Right atrium auricular region (tissue), 2 donors: ENCODE results near the gene RSPO1. TPM values are rescaled to one million over a fixed set of nuclear protein-coding genes. Genes with fewer than 3 reads are reported as not detected.

Source experiments
- DNase-seq: peaks from one replicate; pipeline ENCODE4 v3.0.0-alpha.2; 2019; ENCODE audit warnings: low spot score
- H3K27ac ChIP-seq, 2 donors: fragments of 200-600 bp; sonication (generic); 1 replicate in 1 of 2; 2 replicates in 1 of 2; pipeline ENCODE4 v1.5.1; 2016 to 2019
- H3K27me3 ChIP-seq, 2 donors: fragments of 200-600 bp; sonication (generic); one replicate each; pipeline versions ENCODE4 v1.5.1 to v1.6.0; 2017 to 2019
- H3K36me3 ChIP-seq: fragments of 200-600 bp; sonication (generic); one replicate; pipeline ENCODE4 v1.5.1; 2016
- H3K4me1 ChIP-seq, 2 donors: fragments of 200-600 bp; sonication (generic); one replicate each; pipeline versions ENCODE4 v1.5.1 to v1.6.0; 2017 to 2019
- H3K4me3 ChIP-seq, 2 donors: fragments of 200-600 bp; sonication (generic); 1 replicate in 1 of 2; 2 replicates in 1 of 2; pipeline ENCODE4 v1.5.1; 2017 to 2019; ENCODE audit warnings: mild to moderate bottlenecking in 1 of 2, moderate library complexity in 1 of 2
- H3K9me3 ChIP-seq, 2 donors: fragments of 200-600 bp; sonication (generic); one replicate each; pipeline ENCODE4 v1.5.1; 2019
- CTCF ChIP-seq, 2 donors: fragments of 200-600 bp; sonication (generic); IDR thresholded peaks; one replicate each; pipeline ENCODE4 v1.5.1; 2019; ENCODE audit warnings: antibody characterized with exemption in 2 of 2
- total RNA-seq, 2 donors: library from RNA; depleted of rRNA; stranded (reverse); fragments of >200 nt; gene quantifications; one replicate each; pipeline ENCODE4 v1.1.0, GENCODE V29; 2016

RSPO1 gene
- total RNA-seq, 2 donors from 2014 or later = 6.3 to 9.1 TPM

GRCh38 chr1:37567023-37567422, 67.7 kb downstream of the RSPO1 start:
- no peaks in the 10 kb centered on the region for H3K9me3 ChIP-seq
- H3K36me3 ChIP-seq = peaks cover 75% of the 10 kb centered on the region

GRCh38 chr1:37564892-37565291, 69.8 kb downstream of the RSPO1 start:
- H3K4me3 ChIP-seq = no peak overlapping the region
- H3K27me3 ChIP-seq = no peaks in the 10 kb centered on the region
- H3K36me3 ChIP-seq = peaks cover 54% of the 10 kb centered on the region
- H3K27ac ChIP-seq = no peak overlapping the region
- H3K4me1 ChIP-seq = no peaks in the 10 kb centered on the region
- DNase-seq = no peak
- no peak for TF ChIP-seq CTCF (IDR thresholded peaks at IDR 0.05)
- H3K9me3 ChIP-seq = no peaks in the 10 kb centered on the region

More at GRCh38 chr1:37567023-37567422, 67.7 kb downstream of the RSPO1 start:
- no peak for TF ChIP-seq CTCF (IDR thresholded peaks at IDR 0.05)
- Histone ChIP-seq H3K4me1 (no peaks in the 10 kb centered on the region), H3K4me3 (no peak overlapping the region), H3K27me3 (no peaks in the 10 kb centered on the region), H3K27ac (no peak overlapping the region)
- no peak for DNase-seq

DNA sequence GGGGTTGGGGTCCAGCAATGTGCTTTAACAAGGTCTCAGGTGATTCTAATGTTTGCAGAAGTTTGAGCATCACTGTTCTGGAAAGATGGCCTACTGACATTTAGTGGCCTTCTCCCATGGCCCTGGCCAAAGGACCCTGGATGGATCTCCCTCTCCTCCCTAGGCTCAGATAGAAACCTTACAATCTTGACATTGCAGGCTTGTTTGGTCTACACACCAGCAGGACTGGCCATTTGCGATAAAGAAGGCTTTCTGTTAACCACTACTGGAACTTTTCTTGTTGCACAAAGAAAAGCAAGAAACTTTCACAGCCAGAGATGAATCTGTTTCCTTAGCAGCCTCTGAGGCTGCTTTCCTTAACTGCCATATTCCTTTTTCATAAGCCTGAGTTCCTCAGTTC, 71.7 kb downstream of the RSPO1 start:
- Histone ChIP-seq H3K4me3 (no peak overlapping the region), H3K36me3 (peaks cover 35% of the 10 kb centered on the region), H3K27ac (no peak overlapping the region)

More for the DNA sequence above, 71.7 kb downstream of the RSPO1 start:
- Histone ChIP-seq H3K9me3 (no peaks in the 10 kb centered on the region), H3K4me1 (no peaks in the 10 kb centered on the region), H3K27me3 (no peaks in the 10 kb centered on the region)
- TF ChIP-seq CTCF (IDR thresholded peaks at IDR 0.05) = no peak
- no peak for DNase-seq

Other genes starting within 250 kb of the RSPO1 start
- gene ZC3H12A, start 160.3 kb downstream of the RSPO1 start, total RNA-seq = 10 to 100 TPM in 1 of 2 donors, 1 to 10 TPM in 1; 9.4 to 13.5 TPM
- gene MEAF6, start 120.1 kb downstream of the RSPO1 start, total RNA-seq = 10 to 100 TPM; 50.4 to 61.0 TPM
- gene SNIP1, start 80.6 kb downstream of the RSPO1 start, total RNA-seq = 10 to 100 TPM in 1 of 2 donors, 1 to 10 TPM in 1; 4.4 to 12.0 TPM
- gene DNALI1, start 78.0 kb downstream of the RSPO1 start, total RNA-seq = 1 to 10 TPM; 3.9 to 6.1 TPM
- 10 to 100 TPM; 15.4 to 22.2 TPM for gene GNL2, start 39.0 kb downstream of the RSPO1 start, total RNA-seq
- under 1 TPM; 0.48 to 0.55 TPM for gene CDCA8, start 57.6 kb upstream of the RSPO1 start, total RNA-seq
- under 1 TPM in 1 of 2 donors, not detected in 1; 0.22 TPM for gene EPHA10, start 130.2 kb upstream of the RSPO1 start, total RNA-seq
- gene MANEAL, start 159.0 kb upstream of the RSPO1 start, total RNA-seq = 1 to 10 TPM in 1 of 2 donors, under 1 TPM in 1; 0.67 to 1.0 TPM
- 10 to 100 TPM; 71.5 to 89.3 TPM for gene C1orf122, start 172.9 kb upstream of the RSPO1 start, total RNA-seq
- 1 to 10 TPM; 6.1 to 8.6 TPM for gene YRDC, start 173.3 kb upstream of the RSPO1 start, total RNA-seq
- gene MTF1, start 224.7 kb upstream of the RSPO1 start, total RNA-seq = 1 to 10 TPM; 2.3 to 4.8 TPM